Fibroblast of lung (primary cell): ENCODE results near the gene BZW2.

Experiments
- EZH2 ChIP-seq: IDR thresholded peaks from 2 replicates; pipeline ENCODE4 v1.5.1; 2012; ENCODE audit warnings: low read length, control low read depth, mild to moderate bottlenecking; ENCODE audit errors: missing control alignments
- TF ChIP-seq, protein P1 (sequence below), 2 donors: IDR thresholded peaks in 1 of 2; conservative IDR thresholded peaks in 1 of 2; 1 replicate in 1 of 2; 2 replicates in 1 of 2; pipeline ENCODE4 v1.5.1; 2011 to 2012; ENCODE audit warnings: low read length in 2 of 2, control low read depth in 1 of 2, inconsistent platforms in 1 of 2, low read depth in 1 of 2, mild to moderate bottlenecking in 1 of 2

DNA sequence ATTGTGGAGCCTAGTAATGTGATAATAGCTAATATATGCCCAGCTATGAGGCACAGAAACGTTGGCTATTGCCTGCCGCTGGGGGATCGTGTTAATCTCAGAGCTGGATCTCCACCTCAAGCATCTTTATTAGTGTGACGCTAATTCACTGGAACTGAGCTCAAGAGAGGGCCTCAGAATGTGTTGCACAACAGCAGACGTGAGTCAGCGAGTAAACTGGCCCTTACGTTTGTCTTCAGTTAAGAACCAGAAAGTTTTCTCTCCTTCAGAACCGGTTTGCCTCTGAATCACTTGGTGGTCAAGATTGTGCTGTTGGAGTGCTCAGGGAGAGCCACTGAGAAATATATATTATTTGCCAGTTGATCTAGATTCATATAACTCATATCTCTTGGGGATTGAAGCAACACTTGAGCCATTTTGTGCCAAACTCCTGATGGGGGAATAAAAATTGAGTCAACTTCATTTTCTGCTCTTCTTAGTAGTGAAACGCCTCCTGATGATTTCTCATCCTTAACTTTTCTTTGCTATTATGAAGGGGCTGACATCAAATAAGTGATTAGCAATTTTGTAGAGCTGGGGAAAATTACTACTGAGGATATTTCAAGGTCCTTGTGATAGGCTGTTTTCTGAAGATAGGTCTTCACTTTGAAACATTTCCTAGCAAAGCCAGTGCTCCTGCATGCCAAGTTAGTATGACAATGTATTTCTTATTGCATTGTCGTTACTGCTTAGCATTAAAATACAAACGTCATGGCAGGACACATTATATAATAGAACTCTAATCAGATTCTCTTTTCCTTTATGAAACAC, 22.3 kb downstream of the BZW2 start:
- TF ChIP-seq, protein P1, sequence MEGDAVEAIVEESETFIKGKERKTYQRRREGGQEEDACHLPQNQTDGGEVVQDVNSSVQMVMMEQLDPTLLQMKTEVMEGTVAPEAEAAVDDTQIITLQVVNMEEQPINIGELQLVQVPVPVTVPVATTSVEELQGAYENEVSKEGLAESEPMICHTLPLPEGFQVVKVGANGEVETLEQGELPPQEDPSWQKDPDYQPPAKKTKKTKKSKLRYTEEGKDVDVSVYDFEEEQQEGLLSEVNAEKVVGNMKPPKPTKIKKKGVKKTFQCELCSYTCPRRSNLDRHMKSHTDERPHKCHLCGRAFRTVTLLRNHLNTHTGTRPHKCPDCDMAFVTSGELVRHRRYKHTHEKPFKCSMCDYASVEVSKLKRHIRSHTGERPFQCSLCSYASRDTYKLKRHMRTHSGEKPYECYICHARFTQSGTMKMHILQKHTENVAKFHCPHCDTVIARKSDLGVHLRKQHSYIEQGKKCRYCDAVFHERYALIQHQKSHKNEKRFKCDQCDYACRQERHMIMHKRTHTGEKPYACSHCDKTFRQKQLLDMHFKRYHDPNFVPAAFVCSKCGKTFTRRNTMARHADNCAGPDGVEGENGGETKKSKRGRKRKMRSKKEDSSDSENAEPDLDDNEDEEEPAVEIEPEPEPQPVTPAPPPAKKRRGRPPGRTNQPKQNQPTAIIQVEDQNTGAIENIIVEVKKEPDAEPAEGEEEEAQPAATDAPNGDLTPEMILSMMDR (conservative IDR thresholded peaks at IDR 0.05 in 1 of 2, IDR thresholded peaks at IDR 0.05 in 1 of 2; ENCODE audit: low read depth in 1 of 2, low read length in 2 of 2) = peak in 1 of 2 donors; percentile 23
- no peak for TF ChIP-seq EZH2
